Endodermal cell (in vitro differentiated cells): ENCODE results near the gene AJAP1. TPM values are rescaled to one million over a fixed set of nuclear protein-coding genes. Genes with fewer than 3 reads are reported as not detected.

ENCODE experiments used
- DNase-seq: peaks from one replicate; pipeline ENCODE4 v3.0.0-alpha.2; 2017
- H3K27ac ChIP-seq: 2 replicates; pipeline ENCODE4 v1.5.1; 2013; ENCODE audit warnings: mild to moderate bottlenecking, low read depth, low read length, moderate library complexity
- H3K27me3 ChIP-seq: 2 replicates; pipeline ENCODE4 v1.6.1; 2013; ENCODE audit warnings: mild to moderate bottlenecking, low read length, moderate library complexity; ENCODE audit not compliant: insufficient read depth, control insufficient read depth, poor library complexity, severe bottlenecking
- H3K36me3 ChIP-seq: 2 replicates; pipeline ENCODE4 v1.7.0; 2013; ENCODE audit warnings: mild to moderate bottlenecking, low read length, moderate library complexity; ENCODE audit not compliant: control insufficient read depth, insufficient read depth
- H3K4me1 ChIP-seq: one replicate; pipeline ENCODE4 v1.7.0; 2013; ENCODE audit warnings: low read length; ENCODE audit not compliant: control insufficient read depth, insufficient read depth
- H3K4me3 ChIP-seq: 2 replicates; pipeline ENCODE4 v1.5.1; 2013; ENCODE audit warnings: mild to moderate bottlenecking, low read length, moderate library complexity
- H3K9ac ChIP-seq: 2 replicates; pipeline ENCODE4 v1.6.1; 2013; ENCODE audit warnings: mild to moderate bottlenecking, low read length, moderate library complexity; ENCODE audit not compliant: poor library complexity, severe bottlenecking; ENCODE audit errors: extremely low read depth
- H3K9me3 ChIP-seq: 2 replicates; pipeline ENCODE4 v1.6.1; 2013; ENCODE audit warnings: mild to moderate bottlenecking, low read length, moderate library complexity; ENCODE audit not compliant: control insufficient read depth
- H3K27ac Mint-ChIP-seq: 2 replicates; pipeline ENCODE4 v1.8.0; 2020; ENCODE audit warnings: mixed read lengths
- H3K27me3 Mint-ChIP-seq: 2 replicates; pipeline ENCODE4 v1.8.0; 2021; ENCODE audit warnings: mild to moderate bottlenecking, mixed read lengths; ENCODE audit not compliant: insufficient read depth
- H3K36me3 Mint-ChIP-seq: 2 replicates; pipeline ENCODE4 v1.8.0; 2020; ENCODE audit warnings: low read depth, mixed read lengths
- H3K4me1 Mint-ChIP-seq: 2 replicates; pipeline ENCODE4 v1.8.0; 2020; ENCODE audit warnings: mixed read lengths
- H3K4me3 Mint-ChIP-seq: 2 replicates; pipeline ENCODE4 v1.8.0; 2020; ENCODE audit warnings: mild to moderate bottlenecking, moderate library complexity, mixed read lengths
- H3K9me3 Mint-ChIP-seq: 2 replicates; pipeline ENCODE4 v1.8.0; 2020; ENCODE audit warnings: mild to moderate bottlenecking, mixed read lengths
- WGBS, 2 experiments: methylation state at CpG; one replicate each; pipeline versions ENCODE4 v1.1.5 to v1.1.7; 2013; ENCODE audit warnings: missing lambda C conversion rate in 2 of 2, mixed read lengths in 1 of 2; ENCODE audit not compliant: insufficient coverage in 1 of 2, insufficient read length in 1 of 2; 5-methylcytosine and 5-hydroxymethylcytosine counted together
- total RNA-seq, 2 donors: library from RNA; stranded (reverse); fragmentation: NEBNext Ultra II Directional in 1 of 2; extraction: Animal tissue kit (Norgen Biotek cat#: 25700) in 1 of 2; gene quantifications; 2 replicates in 1 of 2; 3 replicates in 1 of 2; pipeline ENCODE4 v1.2.1, GENCODE V29; 2021
- TF ChIP-seq, protein P1 (sequence below): fragments of 200-600 bp; sonication (generic); conservative IDR thresholded peaks from 2 replicates; pipeline ENCODE4 v1.5.0; 2021; ENCODE audit warnings: antibody characterized with exemption, mild to moderate bottlenecking

The AJAP1 gene
- total RNA-seq, 2 donors from 2014 or later = 19.4 to 22.1 TPM

DNA sequence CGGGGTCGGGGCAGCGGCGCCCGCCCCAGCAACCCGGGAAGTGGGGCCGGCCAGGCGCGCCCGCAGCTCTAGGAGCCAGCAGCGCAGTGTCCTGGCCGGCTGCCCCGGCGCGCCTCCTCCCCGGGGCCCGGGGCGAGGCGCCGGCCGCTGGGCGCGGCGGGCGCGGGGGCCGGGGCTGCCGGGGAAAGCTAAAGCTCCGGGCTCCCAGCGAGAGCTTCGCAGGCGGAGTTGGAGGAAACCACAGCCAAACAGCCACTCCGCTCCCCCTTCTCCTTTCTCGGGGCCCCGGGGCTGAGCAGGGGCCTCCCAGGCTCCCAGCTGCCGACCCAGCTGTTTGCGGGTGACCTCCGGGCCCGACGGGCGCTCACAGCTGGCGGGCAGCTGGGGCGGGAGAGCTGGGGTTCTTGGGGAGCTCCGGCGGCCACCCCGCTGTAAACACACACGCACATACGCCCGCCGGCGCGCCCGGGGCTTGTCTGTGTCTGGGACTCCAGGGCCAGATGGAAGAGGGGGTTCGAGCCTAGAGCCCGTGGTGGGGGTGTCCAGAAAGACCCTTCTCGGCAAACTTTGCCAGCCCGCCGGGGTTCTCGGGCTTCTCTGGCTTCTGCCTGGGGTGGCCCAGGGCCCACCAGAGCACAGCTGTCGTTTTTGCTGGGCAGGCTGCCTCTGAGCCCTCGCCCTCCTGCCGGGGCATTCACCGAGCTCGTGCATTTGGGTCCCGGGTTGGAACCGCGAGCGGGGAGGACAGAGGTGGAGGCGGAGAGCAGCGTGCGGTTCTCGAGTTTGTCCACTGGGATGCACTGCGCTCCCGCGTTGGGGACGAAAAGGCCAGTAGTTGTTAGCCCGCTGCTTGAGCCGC is 1.5 kb downstream of the AJAP1 start:
- Mint-ChIP-seq H3K4me1 (peaks cover 52% of the 10 kb centered on the region), H3K36me3 (no peaks in the 10 kb centered on the region), H3K4me3 (peak overlapping the region; percentile 60)

GRCh38 chr1:4656533-4657140 is 2.2 kb downstream of the AJAP1 start:
- peak; percentile 61 for DNase-seq
- no peaks in the 10 kb centered on the region for H3K9me3 Mint-ChIP-seq
- H3K27ac ChIP-seq = no peak overlapping the region
- peaks cover 26% of the 10 kb centered on the region for H3K4me1 ChIP-seq
- peaks cover 4% of the 10 kb centered on the region for H3K36me3 ChIP-seq
- peak overlapping the region; percentile 95 for H3K4me3 ChIP-seq
- peaks cover 15% of the 10 kb centered on the region for H3K27me3 ChIP-seq
- peaks cover 50% of the 10 kb centered on the region for H3K4me1 Mint-ChIP-seq
- 11 to 23% methylated on average over 9 to 17 of the region's 17 CpGs for WGBS, 2 experiments
- no peaks in the 10 kb centered on the region for H3K9me3 ChIP-seq
- peaks cover 44% of the 10 kb centered on the region for H3K27me3 Mint-ChIP-seq
- peaks cover 2% of the 10 kb centered on the region for H3K36me3 Mint-ChIP-seq
- H3K4me3 Mint-ChIP-seq = peak overlapping the region; percentile 60
- H3K9ac ChIP-seq = peak overlapping the region; percentile 11
- no peak overlapping the region for H3K27ac Mint-ChIP-seq
- TF ChIP-seq, protein P1, sequence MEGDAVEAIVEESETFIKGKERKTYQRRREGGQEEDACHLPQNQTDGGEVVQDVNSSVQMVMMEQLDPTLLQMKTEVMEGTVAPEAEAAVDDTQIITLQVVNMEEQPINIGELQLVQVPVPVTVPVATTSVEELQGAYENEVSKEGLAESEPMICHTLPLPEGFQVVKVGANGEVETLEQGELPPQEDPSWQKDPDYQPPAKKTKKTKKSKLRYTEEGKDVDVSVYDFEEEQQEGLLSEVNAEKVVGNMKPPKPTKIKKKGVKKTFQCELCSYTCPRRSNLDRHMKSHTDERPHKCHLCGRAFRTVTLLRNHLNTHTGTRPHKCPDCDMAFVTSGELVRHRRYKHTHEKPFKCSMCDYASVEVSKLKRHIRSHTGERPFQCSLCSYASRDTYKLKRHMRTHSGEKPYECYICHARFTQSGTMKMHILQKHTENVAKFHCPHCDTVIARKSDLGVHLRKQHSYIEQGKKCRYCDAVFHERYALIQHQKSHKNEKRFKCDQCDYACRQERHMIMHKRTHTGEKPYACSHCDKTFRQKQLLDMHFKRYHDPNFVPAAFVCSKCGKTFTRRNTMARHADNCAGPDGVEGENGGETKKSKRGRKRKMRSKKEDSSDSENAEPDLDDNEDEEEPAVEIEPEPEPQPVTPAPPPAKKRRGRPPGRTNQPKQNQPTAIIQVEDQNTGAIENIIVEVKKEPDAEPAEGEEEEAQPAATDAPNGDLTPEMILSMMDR = no peak

More for the DNA sequence above, 1.5 kb downstream of the AJAP1 start:
- WGBS, 2 experiments = 0% methylated on average over 23 to 78 of the region's 78 CpGs
- DNase-seq = peak; percentile 93
- H3K27me3 ChIP-seq = peaks cover 15% of the 10 kb centered on the region
- H3K27ac ChIP-seq = no peak overlapping the region
- no peaks in the 10 kb centered on the region for H3K36me3 ChIP-seq
- no peaks in the 10 kb centered on the region for H3K9me3 ChIP-seq
- peak overlapping the region; percentile 95 for H3K4me3 ChIP-seq
- no peaks in the 10 kb centered on the region for H3K9me3 Mint-ChIP-seq
- TF ChIP-seq, protein P1 = peak; percentile 95
- peaks cover 44% of the 10 kb centered on the region for H3K27me3 Mint-ChIP-seq
- peak overlapping the region; percentile 38 for H3K9ac ChIP-seq
- no peak overlapping the region for H3K27ac Mint-ChIP-seq
- peaks cover 28% of the 10 kb centered on the region for H3K4me1 ChIP-seq

DNA sequence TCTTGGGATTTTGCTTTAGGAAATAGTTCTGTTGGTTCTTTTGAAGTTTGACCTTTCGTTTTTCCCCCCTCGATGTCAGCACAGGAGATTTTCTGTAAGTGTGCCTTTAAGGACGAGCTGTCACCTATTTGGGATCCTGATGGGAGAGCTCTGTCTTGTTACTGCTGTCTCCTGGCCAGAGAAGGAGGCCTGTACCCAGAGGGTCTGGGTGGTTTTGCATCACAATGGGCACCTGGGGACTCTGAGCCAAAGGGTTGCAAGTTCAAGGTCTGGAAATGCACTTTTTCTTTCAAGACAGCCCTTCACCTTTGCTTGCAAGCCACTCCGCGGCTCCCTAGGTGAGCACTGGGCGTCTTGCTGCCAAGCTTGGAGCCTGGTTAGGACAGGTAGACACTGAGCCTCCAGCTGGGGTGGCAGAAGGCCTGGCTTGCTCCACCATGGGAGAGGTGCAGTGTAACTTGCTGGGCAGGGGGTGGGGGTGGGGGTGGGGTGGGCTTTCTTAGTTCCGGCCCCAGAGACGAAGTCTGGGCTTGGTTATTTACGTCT is 2.9 kb downstream of the AJAP1 start:
- Mint-ChIP-seq H3K4me1 (peaks cover 53% of the 10 kb centered on the region), H3K4me3 (peak overlapping the region; percentile 60), H3K27ac (no peak overlapping the region), H3K27me3 (peaks cover 48% of the 10 kb centered on the region), H3K36me3 (peaks cover 5% of the 10 kb centered on the region), H3K9me3 (no peaks in the 10 kb centered on the region)
- H3K27me3 ChIP-seq = peaks cover 15% of the 10 kb centered on the region
- peak; percentile 74 for DNase-seq
- H3K9me3 ChIP-seq = no peaks in the 10 kb centered on the region
- H3K4me3 ChIP-seq = peak overlapping the region; percentile 95
- peaks cover 26% of the 10 kb centered on the region for H3K4me1 ChIP-seq
- H3K9ac ChIP-seq = no peak overlapping the region
- 19 to 22% methylated on average over 3 to 7 of the region's 9 CpGs for whole genome bisulfite sequencing, 2 experiments
- no peak overlapping the region for H3K27ac ChIP-seq
- H3K36me3 ChIP-seq = peaks cover 10% of the 10 kb centered on the region
- TF ChIP-seq, protein P1 = no peak
